SK-N-SH (cell line): ENCODE data around the gene ARMH2. TPM values are rescaled to one million over a fixed set of nuclear protein-coding genes. Genes with fewer than 3 reads are reported as not detected.

ENCODE experiments used
- CTCF ChIA-PET: fragments of 300-600, 350-600 bp; formaldehyde crosslinking; extraction: SDS; loops from one replicate; lab custom pipeline; 2021; lab: Yijun Ruan, JAX
- POLR2A ChIA-PET: fragments of 350-600 bp; sonication (Branson Sonifier 250); formaldehyde crosslinking; extraction: SDS; loops from one replicate; lab custom pipeline; 2020; ENCODE audit warnings: antibody characterized with exemption, inconsistent platforms; lab: Yijun Ruan, JAX
- DNase-seq: peaks from one replicate; pipeline ENCODE4 v3.0.0; 2012
- H2AFZ ChIP-seq: fragments of 200-600 bp; sonication (generic); 2 replicates; pipeline ENCODE4 v1.8.1; 2016; ENCODE audit warnings: antibody characterized with exemption, mild to moderate bottlenecking, low read depth
- H3F3A ChIP-seq: fragments of 200-600 bp; sonication (generic); replicated peaks from 2 replicates; pipeline ENCODE3; 2016; ENCODE audit warnings: antibody characterized with exemption, mild to moderate bottlenecking; ENCODE audit not compliant: insufficient read depth
- H3K27ac ChIP-seq, 2 experiments: fragments of 200-500 bp in 1 of 2; fragments of 200-600 bp in 1 of 2; sonication (Bioruptor generic) in 1 of 2; sonication (generic), shearing (Covaris generic) in 1 of 2; 2 replicates each; pipeline versions ENCODE4 v1.5.1 to v1.6.1; 2014 to 2016; ENCODE audit warnings: low read depth in 2 of 2, inconsistent platforms in 1 of 2, low read length in 1 of 2, mild to moderate bottlenecking in 1 of 2, mixed read lengths in 1 of 2
- H3K27me3 ChIP-seq: fragments of 200-600 bp; sonication (generic), shearing (Covaris generic); 2 replicates; pipeline ENCODE4 v1.6.1; 2016; ENCODE audit warnings: mixed run types; ENCODE audit not compliant: insufficient read depth
- H3K36me3 ChIP-seq, 2 experiments: fragments of 200-500 bp in 1 of 2; fragments of 200-600 bp in 1 of 2; sonication (Bioruptor generic) in 1 of 2; sonication (generic) in 1 of 2; replicated peaks in 1 of 2; 2 replicates each; pipeline versions ENCODE3 to v1.5.1; 2014 to 2016; ENCODE audit warnings: low read length in 1 of 2, mild to moderate bottlenecking in 1 of 2; ENCODE audit not compliant: insufficient read depth in 2 of 2, control insufficient read depth in 1 of 2
- H3K4me1 ChIP-seq, 2 experiments: fragments of 200-500 bp in 1 of 2; fragments of 200-600 bp in 1 of 2; sonication (Bioruptor generic) in 1 of 2; sonication (generic), shearing (Covaris generic) in 1 of 2; 2 replicates each; pipeline versions ENCODE4 v1.5.1 to v1.6.1; 2014 to 2016; ENCODE audit warnings: low read depth in 1 of 2, low read length in 1 of 2, mixed run types in 1 of 2; ENCODE audit not compliant: insufficient read depth in 2 of 2, control insufficient read depth in 1 of 2
- H3K4me2 ChIP-seq: fragments of 200-600 bp; sonication (generic), shearing (Covaris generic); 2 replicates; pipeline ENCODE4 v1.6.1; 2017; ENCODE audit warnings: mixed run types
- H3K4me3 ChIP-seq, 2 experiments: fragments of 200-500 bp in 1 of 2; fragments of 200-600 bp in 1 of 2; sonication (Bioruptor generic) in 1 of 2; sonication (generic), shearing (Covaris generic) in 1 of 2; 2 replicates each; pipeline versions ENCODE4 v1.5.1 to v1.8.1; 2014 to 2016; ENCODE audit warnings: low read depth in 2 of 2, inconsistent platforms in 1 of 2, low read length in 1 of 2, mild to moderate bottlenecking in 1 of 2, mixed read lengths in 1 of 2, moderate library complexity in 1 of 2
- H3K79me2 ChIP-seq: fragments of 200-600 bp; sonication (generic); 2 replicates; pipeline ENCODE4 v1.8.1; 2017; ENCODE audit warnings: mild to moderate bottlenecking; ENCODE audit not compliant: insufficient read depth
- H3K9ac ChIP-seq: fragments of 200-600 bp; sonication (generic); 2 replicates; pipeline ENCODE4 v1.6.1; 2017; ENCODE audit warnings: mixed run types
- H3K9me2 ChIP-seq: fragments of 200-600 bp; sonication (generic); 2 replicates; pipeline ENCODE4 v1.6.1; 2017; ENCODE audit warnings: mixed run types
- H3K9me3 ChIP-seq: fragments of 200-600 bp; sonication (generic); 2 replicates; pipeline ENCODE4 v1.6.1; 2017; ENCODE audit warnings: mixed run types, mild to moderate bottlenecking, moderate library complexity
- H4K20me1 ChIP-seq: fragments of 200-600 bp; sonication (generic); 2 replicates; pipeline ENCODE4 v1.6.1; 2017; ENCODE audit warnings: mild to moderate bottlenecking, mixed run types; ENCODE audit not compliant: insufficient read depth
- CHD2 ChIP-seq: fragments of 150-350 bp; IDR thresholded peaks from 2 replicates; pipeline ENCODE4 v1.6.1; 2018; ENCODE audit warnings: low read length; ENCODE audit not compliant: partially characterized antibody
- EP300 ChIP-seq, 2 experiments: IDR thresholded peaks; 2 replicates each; pipeline versions ENCODE4 v1.4.0 to v1.6.1; 2012; ENCODE audit warnings: borderline replicate concordance in 1 of 2, low read depth in 1 of 2, low read length in 1 of 2
- EZH2phosphoT487 ChIP-seq: fragments of 200-600 bp; sonication (generic); IDR thresholded peaks from 2 replicates; pipeline ENCODE4 v1.6.1; 2017; ENCODE audit warnings: low read depth, mixed run types, mild to moderate bottlenecking, antibody characterized with exemption, moderate library complexity, borderline replicate concordance
- FOSL2 ChIP-seq: IDR thresholded peaks from 2 replicates; pipeline ENCODE4 v1.4.0; 2012; ENCODE audit warnings: low read depth, mild to moderate bottlenecking, moderate library complexity, borderline replicate concordance
- FOXM1 ChIP-seq: IDR thresholded peaks from 2 replicates; pipeline ENCODE4 v1.4.0; 2012; ENCODE audit warnings: low read depth, mild to moderate bottlenecking
- GABPA ChIP-seq: IDR thresholded peaks from 2 replicates; pipeline ENCODE4 v1.4.0; 2012; ENCODE audit warnings: low read depth, mild to moderate bottlenecking
- GATA2 ChIP-seq: sonication (generic); formaldehyde crosslinking; IDR thresholded peaks from 2 replicates; pipeline ENCODE4 v1.5.0; 2020; ENCODE audit warnings: mild to moderate bottlenecking, missing genetic modification reagents
- MXI1 ChIP-seq: IDR thresholded peaks from 2 replicates; pipeline ENCODE4 v1.6.1; 2012; ENCODE audit warnings: mild to moderate bottlenecking, low read depth, low read length, improper control_type of control experiment
- NFIC ChIP-seq: IDR thresholded peaks from 2 replicates; pipeline ENCODE4 v1.4.0; 2012; ENCODE audit warnings: borderline replicate concordance
- POLR2AphosphoS5 ChIP-seq: IDR thresholded peaks from 2 replicates; pipeline ENCODE4 v1.6.1; 2012; ENCODE audit warnings: low read depth, low read length
- RCOR1 ChIP-seq: fragments of 150-350 bp; IDR thresholded peaks from 2 replicates; pipeline ENCODE4 v1.6.1; 2017; ENCODE audit warnings: antibody characterized with exemption, low read length
- RXRA ChIP-seq: IDR thresholded peaks from 2 replicates; pipeline ENCODE4 v1.4.0; 2012; ENCODE audit warnings: low read depth, mild to moderate bottlenecking, borderline replicate concordance
- WGBS: methylation state at CpG from one replicate; pipeline ENCODE4 v1.1.6; 2017; ENCODE audit warnings: low lambda C conversion rate; 5-methylcytosine and 5-hydroxymethylcytosine counted together
- polyA plus RNA-seq, 3 experiments: library from polyadenylated mRNA; depleted of rRNA; stranded (reverse); fragments of >200 nt; gene quantifications; 2 replicates each; pipeline ENCODE4 v1.2.3, GENCODE V29; 2012
- TF ChIP-seq, protein P1 (sequence below): IDR thresholded peaks from 2 replicates; pipeline ENCODE4 v1.4.0; 2012; ENCODE audit warnings: low read depth, borderline replicate concordance
- TF ChIP-seq, protein P2 (sequence below): fragments of 150-350 bp; IDR thresholded peaks from 2 replicates; pipeline ENCODE4 v1.6.1; 2017; ENCODE audit warnings: antibody characterized with exemption, low read length, low read depth, borderline replicate concordance

ARMH2 gene
- polyA plus RNA-seq, 1 of the 3 experiments (the other 2 are of a cell fraction): not detected

DNA sequence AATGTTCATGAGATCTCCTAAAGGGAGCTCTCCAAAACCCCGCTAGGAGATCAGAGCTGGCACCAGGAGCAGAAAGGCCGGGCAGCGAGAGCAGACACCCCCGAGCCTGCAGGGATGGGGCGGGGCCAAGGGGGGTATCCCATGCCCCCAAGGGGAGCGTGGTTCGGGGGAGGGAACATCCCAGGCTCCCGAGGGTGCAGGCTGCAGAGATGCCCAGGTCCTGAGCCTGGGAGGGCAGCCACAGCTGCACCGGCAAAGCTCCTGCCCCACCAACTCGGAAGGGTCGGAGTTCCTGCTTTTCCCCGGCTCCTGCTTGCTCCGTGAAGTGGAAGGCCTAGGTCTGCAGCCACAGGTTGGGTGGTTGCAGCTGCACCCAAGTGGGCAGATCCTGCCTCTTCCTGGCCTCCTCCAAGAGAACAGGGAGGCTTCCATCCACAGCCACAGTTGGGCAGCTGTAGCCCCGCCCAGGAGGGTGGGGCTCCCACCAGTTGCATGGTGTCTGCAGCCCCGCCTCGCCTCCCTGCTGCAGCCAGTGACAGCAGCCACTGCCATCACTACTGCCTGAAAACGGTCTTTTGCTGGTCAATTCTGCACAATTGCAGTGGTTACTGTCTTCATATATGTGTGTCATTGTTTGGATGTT is 37.4 kb downstream of the ARMH2 start:
- TF ChIP-seq CHD2 (no peak), FOXM1 (no peak), EP300 (IDR thresholded peaks at IDR 0.05; ENCODE audit: borderline replicate concordance in 1 of 2, low read depth in 1 of 2, low read length in 1 of 2) (no peak)
- ChIA-PET CTCF (no interaction called here), POLR2A (no interaction called here)
- H3K4me3 ChIP-seq: no peak overlapping the region
- H3K9me3 ChIP-seq: no peaks in the 10 kb centered on the region
- no peaks in the 10 kb centered on the region for H3K27me3 ChIP-seq
- no peaks in the 10 kb centered on the region for H3K36me3 ChIP-seq
- no peak overlapping the region for H3K9ac ChIP-seq
- H3K4me2 ChIP-seq: no peak overlapping the region
- no peak overlapping the region for H3K27ac ChIP-seq
- 88% methylated on average over 12 of the region's 17 CpGs for WGBS
- no peaks in the 10 kb centered on the region for H3K79me2 ChIP-seq
- H4K20me1 ChIP-seq: no peaks in the 10 kb centered on the region
- no peaks in the 10 kb centered on the region for H3K9me2 ChIP-seq
- H3K4me1 ChIP-seq: no peaks in the 10 kb centered on the region
- no peaks in the 10 kb centered on the region for H3F3A ChIP-seq
- DNase-seq: peak; percentile 30
- no peak overlapping the region for H2AFZ ChIP-seq

DNA sequence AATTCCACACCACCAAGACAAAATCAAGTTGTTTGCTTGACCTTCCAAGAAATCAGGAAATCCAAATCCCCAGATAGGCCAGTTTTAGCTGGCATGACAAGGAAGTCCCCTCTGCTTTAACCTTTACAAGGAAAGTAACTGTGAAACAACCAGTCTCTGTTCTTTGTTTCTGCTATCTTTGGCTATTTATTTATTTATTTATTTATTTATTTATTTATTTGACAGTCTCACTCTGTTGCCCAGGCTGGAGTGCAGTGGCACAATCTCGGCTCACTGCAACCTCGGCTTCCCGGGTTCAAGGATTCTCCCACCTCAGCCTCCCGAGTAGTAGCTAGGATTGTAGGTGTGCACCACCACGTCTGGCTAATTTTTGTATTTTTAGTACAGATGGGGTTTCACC is 38.5 kb downstream of the ARMH2 start:
- TF ChIP-seq RCOR1 (no peak), RXRA (no peak), GATA2 (CRISPR knock-in tag) (no peak)
- TF ChIP-seq, protein P1, sequence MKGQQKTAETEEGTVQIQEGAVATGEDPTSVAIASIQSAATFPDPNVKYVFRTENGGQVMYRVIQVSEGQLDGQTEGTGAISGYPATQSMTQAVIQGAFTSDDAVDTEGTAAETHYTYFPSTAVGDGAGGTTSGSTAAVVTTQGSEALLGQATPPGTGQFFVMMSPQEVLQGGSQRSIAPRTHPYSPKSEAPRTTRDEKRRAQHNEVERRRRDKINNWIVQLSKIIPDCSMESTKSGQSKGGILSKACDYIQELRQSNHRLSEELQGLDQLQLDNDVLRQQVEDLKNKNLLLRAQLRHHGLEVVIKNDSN: no peak
- no peaks in the 10 kb centered on the region for H3K4me1 ChIP-seq
- no peak overlapping the region for H3K9ac ChIP-seq
- 97% methylated on average over 5 of the region's 5 CpGs for WGBS
- H3K27me3 ChIP-seq: no peaks in the 10 kb centered on the region
- POLR2A ChIA-PET: no interaction called here
- no peaks in the 10 kb centered on the region for H3F3A ChIP-seq
- no peak overlapping the region for H2AFZ ChIP-seq
- no peak overlapping the region for H3K4me3 ChIP-seq
- no peaks in the 10 kb centered on the region for H4K20me1 ChIP-seq
- H3K4me2 ChIP-seq: no peak overlapping the region
- no peaks in the 10 kb centered on the region for H3K9me3 ChIP-seq
- no peaks in the 10 kb centered on the region for H3K79me2 ChIP-seq
- H3K36me3 ChIP-seq: no peaks in the 10 kb centered on the region
- DNase-seq: no peak
- CTCF ChIA-PET: no interaction called here
- H3K9me2 ChIP-seq: no peaks in the 10 kb centered on the region
- H3K27ac ChIP-seq: no peak overlapping the region

DNA sequence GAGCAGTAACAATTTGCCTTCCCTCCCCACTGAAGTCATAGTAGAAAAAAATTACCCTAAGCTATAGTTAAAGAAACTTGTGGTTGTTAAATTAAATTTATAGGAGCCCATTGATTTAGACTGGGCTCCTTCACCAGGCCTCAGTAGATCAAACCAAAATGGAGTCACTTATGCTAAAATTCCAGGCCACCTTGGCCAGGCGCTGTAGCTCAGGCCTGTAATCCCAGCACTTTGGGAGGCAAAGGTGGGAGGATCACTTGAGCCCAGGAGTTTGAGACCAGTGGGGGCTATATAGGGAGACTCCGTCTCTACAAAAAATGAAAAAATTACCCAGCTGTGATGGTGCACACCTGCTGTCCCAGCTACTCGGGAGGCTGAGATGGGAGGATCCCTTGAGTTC is 39.0 kb downstream of the ARMH2 start:
- H2AFZ ChIP-seq: no peak overlapping the region
- H3K4me3 ChIP-seq: no peak overlapping the region
- no peak overlapping the region for H3K9ac ChIP-seq
- H3K27me3 ChIP-seq: no peaks in the 10 kb centered on the region
- H3F3A ChIP-seq: no peaks in the 10 kb centered on the region
- POLR2A ChIA-PET: no interaction called here
- no peaks in the 10 kb centered on the region for H3K36me3 ChIP-seq
- TF ChIP-seq GABPA: no peak
- no peak for TF ChIP-seq EZH2phosphoT487
- TF ChIP-seq RXRA: no peak
- TF ChIP-seq, protein P2, sequence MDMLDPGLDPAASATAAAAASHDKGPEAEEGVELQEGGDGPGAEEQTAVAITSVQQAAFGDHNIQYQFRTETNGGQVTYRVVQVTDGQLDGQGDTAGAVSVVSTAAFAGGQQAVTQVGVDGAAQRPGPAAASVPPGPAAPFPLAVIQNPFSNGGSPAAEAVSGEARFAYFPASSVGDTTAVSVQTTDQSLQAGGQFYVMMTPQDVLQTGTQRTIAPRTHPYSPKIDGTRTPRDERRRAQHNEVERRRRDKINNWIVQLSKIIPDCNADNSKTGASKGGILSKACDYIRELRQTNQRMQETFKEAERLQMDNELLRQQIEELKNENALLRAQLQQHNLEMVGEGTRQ: no peak
- TF ChIP-seq FOSL2: no peak
- TF ChIP-seq POLR2AphosphoS5: no peak
- TF ChIP-seq MXI1: no peak
- no peak for TF ChIP-seq NFIC
- TF ChIP-seq, all 33 proteins: peak for 0
- Histone ChIP-seq H3K4me1 (no peaks in the 10 kb centered on the region), H3K9me2 (no peaks in the 10 kb centered on the region), H3K4me2 (no peak overlapping the region), H3K27ac (no peak overlapping the region), H3K79me2 (no peaks in the 10 kb centered on the region), H3K9me3 (no peaks in the 10 kb centered on the region), H4K20me1 (no peaks in the 10 kb centered on the region)
- no peak for DNase-seq
- CTCF ChIA-PET: no interaction called here
- 89% methylated on average over 3 of the region's 3 CpGs for WGBS
